H1 (cell line): ENCODE data around the gene NBEA. TPM values are rescaled to one million over a fixed set of nuclear protein-coding genes. Genes with fewer than 3 reads are reported as not detected.
A peak's percentile ranks its signal among the peaks of the same experiment; 100 is the strongest.

ENCODE experiments used
- CTCF ChIA-PET: fragments of 300-600 bp; sonication (Branson Sonifier 250); formaldehyde crosslinking; loops from one replicate; lab custom pipeline; 2021; ENCODE audit not compliant: partially characterized antibody; lab: Charles Lee
- POLR2A ChIA-PET: fragments of 300-600 bp; sonication (Branson Sonifier 250); formaldehyde crosslinking; loops from one replicate; lab custom pipeline; 2021; ENCODE audit warnings: inconsistent platforms; ENCODE audit not compliant: partially characterized antibody; lab: Charles Lee
- DNase-seq, 2 experiments: peaks; one replicate each; pipeline versions ENCODE4 v3.0.0 to v3.0.0-alpha.2; 2010 to 2022; ENCODE audit warnings: low spot score in 2 of 2, low read depth in 1 of 2, mixed read lengths in 1 of 2
- FAIRE-seq: peaks from 2 replicates; lab custom pipeline; 2011; peaks lifted over from hg19 to GRCh38; lab: Jason Lieb, UNC
- H2AFZ ChIP-seq: 2 replicates; pipeline ENCODE4 v1.8.1; 2012; ENCODE audit warnings: low read length, inconsistent platforms
- H2AK5ac ChIP-seq: 2 replicates; pipeline ENCODE4 v1.6.1; 2013; ENCODE audit warnings: low read depth, low read length
- H2BK120ac ChIP-seq: replicated peaks from 2 replicates; pipeline ENCODE3; 2013; ENCODE audit warnings: low read depth, low read length, inconsistent platforms
- H2BK12ac ChIP-seq: 2 replicates; pipeline ENCODE4 v1.6.1; 2013; ENCODE audit warnings: low read depth, low read length
- H2BK15ac ChIP-seq: 2 replicates; pipeline ENCODE4 v1.6.1; 2013; ENCODE audit warnings: low read length
- H2BK20ac ChIP-seq: 2 replicates; pipeline ENCODE4 v1.6.1; 2013; ENCODE audit warnings: low read length
- H2BK5ac ChIP-seq: 2 replicates; pipeline ENCODE4 v1.6.1; 2013; ENCODE audit warnings: low read depth, low read length
- H3K14ac ChIP-seq: 2 replicates; pipeline ENCODE4 v1.6.1; 2013; ENCODE audit warnings: inconsistent platforms; ENCODE audit not compliant: insufficient read length
- H3K18ac ChIP-seq: 2 replicates; pipeline ENCODE4 v1.6.1; 2013; ENCODE audit warnings: low read length; ENCODE audit errors: extremely low read depth
- H3K23ac ChIP-seq: 2 replicates; pipeline ENCODE4 v1.6.1; 2013; ENCODE audit warnings: inconsistent platforms; ENCODE audit not compliant: insufficient read length
- H3K23me2 ChIP-seq: 2 replicates; pipeline ENCODE4 v1.6.1; 2013; ENCODE audit warnings: low read depth, low read length
- H3K27ac ChIP-seq: 2 replicates; pipeline ENCODE4 v1.6.1; 2011; ENCODE audit warnings: low read depth, low read length, inconsistent platforms
- H3K27me3 ChIP-seq, 4 experiments: replicated peaks in 1 of 4; 1 replicate in 1 of 4; 2 replicates in 3 of 4; pipeline versions ENCODE4 v1.6.1 to v1.8.1; 2011 to 2013; ENCODE audit warnings: low read length in 3 of 4, mild to moderate bottlenecking in 3 of 4, inconsistent platforms in 2 of 4, mixed read lengths in 2 of 4, moderate library complexity in 1 of 4; ENCODE audit not compliant: control insufficient read depth in 3 of 4, insufficient read depth in 3 of 4; ENCODE audit errors: extremely low read depth in 1 of 4
- H3K36me3 ChIP-seq, 4 experiments: 2 replicates each; pipeline versions ENCODE4 v1.6.1 to v1.8.1; 2011 to 2013; ENCODE audit warnings: mild to moderate bottlenecking in 4 of 4, low read length in 3 of 4, moderate library complexity in 2 of 4, control low read depth in 1 of 4, inconsistent platforms in 1 of 4; ENCODE audit not compliant: insufficient read depth in 4 of 4, control insufficient read depth in 2 of 4
- H3K4ac ChIP-seq: replicated peaks from 2 replicates; pipeline ENCODE3; 2013; ENCODE audit warnings: low read length, low read depth, mixed read lengths, inconsistent platforms; ENCODE audit not compliant: insufficient read length
- H3K4me1 ChIP-seq, 4 experiments: replicated peaks in 1 of 4; 1 replicate in 1 of 4; 2 replicates in 3 of 4; pipeline versions ENCODE4 v1.6.1 to v1.8.1; 2011 to 2013; ENCODE audit warnings: low read length in 3 of 4, inconsistent platforms in 2 of 4, mixed read lengths in 1 of 4; ENCODE audit not compliant: insufficient read depth in 4 of 4, control insufficient read depth in 3 of 4
- H3K4me2 ChIP-seq, 2 experiments: 2 replicates each; pipeline versions ENCODE4 v1.6.1 to v1.8.1; 2011 to 2013; ENCODE audit warnings: low read depth in 2 of 2, low read length in 2 of 2, control low read depth in 1 of 2, inconsistent platforms in 1 of 2, mild to moderate bottlenecking in 1 of 2; ENCODE audit not compliant: insufficient read depth in 1 of 2
- H3K4me3 ChIP-seq, 4 experiments: fragments of 200-600, 300-600 bp in 1 of 4; sonication (generic), shearing (Covaris generic), sonication (Bioruptor Twin) in 1 of 4; 2 replicates each; pipeline versions ENCODE4 v1.5.1 to v1.8.1; 2011 to 2016; ENCODE audit warnings: low read length in 4 of 4, low read depth in 3 of 4, control low read depth in 2 of 4, inconsistent platforms in 2 of 4, mild to moderate bottlenecking in 2 of 4, mixed read lengths in 1 of 4, moderate library complexity in 1 of 4; ENCODE audit not compliant: insufficient read depth in 2 of 4; ENCODE audit errors: extremely low read depth in 1 of 4
- H3K56ac ChIP-seq: replicated peaks from 2 replicates; pipeline ENCODE3; 2013; ENCODE audit warnings: low read depth, mild to moderate bottlenecking, mixed read lengths, low read length, inconsistent platforms; ENCODE audit not compliant: insufficient read length
- H3K79me1 ChIP-seq: 2 replicates; pipeline ENCODE4 v1.6.1; 2013; ENCODE audit warnings: low read depth, low read length, control low read depth
- H3K79me2 ChIP-seq, 2 experiments: 2 replicates each; pipeline versions ENCODE4 v1.6.1 to v1.8.1; 2012 to 2013; ENCODE audit warnings: low read length in 2 of 2, mild to moderate bottlenecking in 2 of 2, inconsistent platforms in 1 of 2; ENCODE audit not compliant: insufficient read depth in 2 of 2, control insufficient read depth in 1 of 2
- H3K9ac ChIP-seq, 4 experiments: replicated peaks in 1 of 4; 1 replicate in 1 of 4; 2 replicates in 3 of 4; pipeline versions ENCODE4 v1.6.1 to v1.8.1; 2011 to 2013; ENCODE audit warnings: low read depth in 3 of 4, low read length in 3 of 4, control low read depth in 2 of 4, mild to moderate bottlenecking in 2 of 4, moderate library complexity in 2 of 4, inconsistent platforms in 1 of 4; ENCODE audit errors: extremely low read depth in 1 of 4
- H3K9me3 ChIP-seq, 2 experiments: 2 replicates each; pipeline versions ENCODE4 v1.6.1 to v1.8.1; 2012 to 2013; ENCODE audit warnings: mild to moderate bottlenecking in 2 of 2, moderate library complexity in 2 of 2, control low read depth in 1 of 2, inconsistent platforms in 1 of 2, low read depth in 1 of 2, low read length in 1 of 2, mixed read lengths in 1 of 2; ENCODE audit not compliant: insufficient read depth in 2 of 2
- H4K20me1 ChIP-seq, 2 experiments: replicated peaks in 1 of 2; 2 replicates each; pipeline versions ENCODE3 to v1.8.1; 2011 to 2013; ENCODE audit warnings: inconsistent platforms in 2 of 2, low read length in 2 of 2, mild to moderate bottlenecking in 1 of 2; ENCODE audit not compliant: insufficient read depth in 2 of 2, control insufficient read depth in 1 of 2
- H4K5ac ChIP-seq: 2 replicates; pipeline ENCODE4 v1.6.1; 2013; ENCODE audit warnings: low read length, low read depth, mixed read lengths, inconsistent platforms; ENCODE audit not compliant: insufficient read length
- H4K8ac ChIP-seq: 2 replicates; pipeline ENCODE4 v1.8.0; 2013; ENCODE audit warnings: mild to moderate bottlenecking, moderate library complexity, low read length, inconsistent platforms; ENCODE audit not compliant: insufficient read depth; ENCODE audit errors: extremely low read depth
- H4K91ac ChIP-seq: replicated peaks from 2 replicates; pipeline ENCODE3; 2013; ENCODE audit warnings: low read length, mixed read lengths, inconsistent platforms; ENCODE audit not compliant: insufficient read length
- BACH1 ChIP-seq: IDR thresholded peaks from 2 replicates; pipeline ENCODE4 v1.6.1; 2012; ENCODE audit warnings: low read length, improper control_type of control experiment
- CEBPB ChIP-seq: IDR thresholded peaks from 2 replicates; pipeline ENCODE4 v1.6.1; 2012; ENCODE audit warnings: low read depth, low read length
- CREB1 ChIP-seq: IDR thresholded peaks from 2 replicates; pipeline ENCODE4 v1.6.1; 2012; ENCODE audit warnings: inconsistent platforms
- CTBP2 ChIP-seq: IDR thresholded peaks from 2 replicates; pipeline ENCODE4 v1.7.0; 2011; ENCODE audit warnings: borderline replicate concordance, mild to moderate bottlenecking, moderate library complexity, mixed read lengths, low read length; ENCODE audit not compliant: insufficient read depth, insufficient read length
- EZH2 ChIP-seq: fragments of 200-600 bp; sonication (generic); IDR thresholded peaks from 2 replicates; pipeline ENCODE4 v1.7.1; 2012; ENCODE audit warnings: low read depth, mild to moderate bottlenecking, moderate library complexity, low read length, inconsistent platforms; ENCODE audit not compliant: severe bottlenecking
- HDAC6 ChIP-seq: IDR thresholded peaks from one replicate; pipeline ENCODE4 v1.7.1; 2012; ENCODE audit warnings: low read depth, mild to moderate bottlenecking, inconsistent platforms, low read length, moderate library complexity
- JUND ChIP-seq: IDR thresholded peaks from 2 replicates; pipeline ENCODE4 v1.6.1; 2011; ENCODE audit warnings: mild to moderate bottlenecking, improper control_type of control experiment, low read length
- KDM5A ChIP-seq: fragments of 200-600 bp; IDR thresholded peaks from 2 replicates; pipeline ENCODE4 v1.7.1; 2012; ENCODE audit warnings: mild to moderate bottlenecking, low read length, inconsistent platforms, mixed read lengths
- MAFK ChIP-seq: IDR thresholded peaks from 2 replicates; pipeline ENCODE4 v1.6.1; 2012; ENCODE audit warnings: low read depth, mild to moderate bottlenecking, improper control_type of control experiment, low read length
- RBBP5 ChIP-seq: IDR thresholded peaks from 2 replicates; pipeline ENCODE4 v1.7.1; 2012; ENCODE audit warnings: low read depth, mild to moderate bottlenecking, inconsistent platforms, low read length, moderate library complexity, borderline replicate concordance
- RNF2 ChIP-seq: fragments of 200-900, 300-1000 bp; sonication (generic); IDR thresholded peaks from 2 replicates; pipeline ENCODE4 v1.7.1; 2016; ENCODE audit warnings: borderline replicate concordance, low read depth, mild to moderate bottlenecking, antibody characterized with exemption, low read length; ENCODE audit not compliant: poor library complexity, severe bottlenecking; ENCODE audit errors: missing control alignments
- RXRA ChIP-seq: IDR thresholded peaks from 2 replicates; pipeline ENCODE4 v1.6.1; 2011; ENCODE audit warnings: low read depth, mild to moderate bottlenecking, low read length, moderate library complexity; ENCODE audit not compliant: insufficient read depth
- TAF7 ChIP-seq: optimal IDR thresholded peaks from 2 replicates; pipeline ENCODE3; 2011; ENCODE audit warnings: low read depth, mild to moderate bottlenecking, inconsistent platforms, low read length, moderate library complexity, borderline replicate concordance
- WGBS, 2 experiments: shearing (Covaris generic) in 1 of 2; methylation state at CpG; one replicate each; pipeline versions ENCODE4 v1.1.6 to v1.1.7; 2013 to 2015; ENCODE audit warnings: low lambda C conversion rate in 2 of 2, mixed read lengths in 2 of 2, inconsistent platforms in 1 of 2, low coverage in 1 of 2, missing lambda C conversion rate in 1 of 2; ENCODE audit not compliant: insufficient replicate concordance in 2 of 2, insufficient coverage in 1 of 2, insufficient read length in 1 of 2; ENCODE audit errors: extremely low coverage in 1 of 2, missing lambda C conversion rate in 1 of 2; 5-methylcytosine and 5-hydroxymethylcytosine counted together
- polyA plus RNA-seq, 7 experiments: library from polyadenylated mRNA; depleted of rRNA in 3 of 7; stranded (reverse) in 5 of 7; unstranded in 2 of 7; fragments of >200 nt in 5 of 7; fragments of 200-250 nt in 2 of 7; gene quantifications; 1 replicate in 5 of 7; 2 replicates in 1 of 7; 4 replicates in 1 of 7; pipeline versions ENCODE4 v1.2.1 to v1.2.3, GENCODE V29; 2011 to 2013; ENCODE audit warnings: missing spikeins in 2 of 7, mixed read lengths in 2 of 7
- total RNA-seq: library from RNA; stranded (reverse); fragmentation: NEBNext Ultra II Directional; extraction: Animal tissue kit (Norgen Biotek cat#: 25700); gene quantifications from 2 replicates; pipeline ENCODE4 v1.2.1, GENCODE V29; 2021

NBEA gene
- total and polyA plus RNA-seq, 2 of the 8 experiments (the other 6 are each of a cell fraction or from before 2014, with no cell fraction given) = 14.2 to 21.5 TPM

DNA sequence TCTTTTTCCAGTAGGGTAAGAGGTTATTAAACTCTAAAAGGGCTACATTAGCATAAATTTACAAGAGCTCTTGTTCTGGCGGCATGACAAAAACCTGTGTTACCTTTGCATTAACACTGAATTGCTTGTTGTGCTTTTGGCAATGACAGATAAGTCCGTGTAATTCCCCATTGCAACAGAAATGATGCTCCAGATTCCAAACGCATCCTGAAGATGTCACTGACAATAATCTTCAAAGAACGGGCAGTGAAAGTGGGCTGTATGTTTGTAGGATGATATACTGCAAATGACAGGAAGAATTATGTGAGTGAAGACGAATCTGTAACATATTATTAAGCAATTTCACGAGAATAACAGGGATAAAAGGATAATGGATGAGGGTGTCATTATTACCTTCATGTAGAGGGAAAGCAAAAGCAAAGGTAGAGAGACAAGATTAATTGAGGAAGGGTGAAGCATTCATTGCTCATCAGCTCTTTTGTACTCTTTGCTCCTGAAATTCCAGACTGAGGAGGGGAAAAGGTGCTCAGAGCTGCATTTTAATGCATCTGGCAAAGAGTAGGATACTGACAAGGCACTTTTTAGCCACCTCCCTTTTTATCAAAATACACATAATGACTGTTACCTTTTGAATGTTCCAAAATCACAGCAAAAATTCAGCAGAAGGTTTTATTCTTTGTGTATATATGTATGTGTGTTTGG is 572.9 kb downstream of the NBEA start:
- H3K79me2 ChIP-seq = no peaks in the 10 kb centered on the region
- H2BK12ac ChIP-seq = no peak overlapping the region
- DNase-seq (no peak), FAIRE-seq (peak; percentile 79)
- H3K9me3 ChIP-seq = no peaks in the 10 kb centered on the region
- no peaks in the 10 kb centered on the region for H3K27me3 ChIP-seq
- H3K23me2 ChIP-seq = no peaks in the 10 kb centered on the region
- H2BK5ac ChIP-seq = no peak overlapping the region
- no peak overlapping the region for H2AFZ ChIP-seq
- no peak overlapping the region for H2BK120ac ChIP-seq
- no peak overlapping the region for H4K5ac ChIP-seq
- no peak overlapping the region for H3K9ac ChIP-seq
- no peak overlapping the region for H3K27ac ChIP-seq
- H3K79me1 ChIP-seq = no peaks in the 10 kb centered on the region
- no peak overlapping the region for H2BK20ac ChIP-seq
- no peak overlapping the region for H3K14ac ChIP-seq
- CTCF ChIA-PET = no interaction called here
- H4K20me1 ChIP-seq = peaks cover 0 to 2% of the 10 kb centered on the region in 2 experiments
- POLR2A ChIA-PET = no interaction called here
- H2BK15ac ChIP-seq = no peak overlapping the region
- H3K36me3 ChIP-seq = no peaks in the 10 kb centered on the region
- no peak overlapping the region for H4K91ac ChIP-seq
- 43% methylated on average over 6 of the region's 6 CpGs; no CpG with 5 or more reads in 1 of the 2 experiments for WGBS, 2 experiments
- no peak overlapping the region for H3K4ac ChIP-seq
- peak overlapping the region in 1 of 2 experiments; percentile 39; a peak in 2 of 4 replicates for H3K4me2 ChIP-seq
- H3K56ac ChIP-seq = no peak overlapping the region
- no peak overlapping the region; a peak in 1 of 8 replicates for H3K4me3 ChIP-seq
- H2AK5ac ChIP-seq = no peak overlapping the region
- H3K18ac ChIP-seq = no peak overlapping the region
- no peak overlapping the region for H3K23ac ChIP-seq
- peaks cover 0 to 10% (median 5%) of the 10 kb centered on the region in 4 experiments; a peak in 4 of 7 replicates for H3K4me1 ChIP-seq
- H4K8ac ChIP-seq = no peak overlapping the region
- TF ChIP-seq RBBP5 (no peak), BACH1 (no peak), HDAC6 (no peak), RXRA (no peak), TAF7 (no peak), CEBPB (no peak), CREB1 (no peak), EZH2 (no peak), MAFK (no peak), KDM5A (no peak), RNF2 (no peak), CTBP2 (no peak), JUND (no peak)
